Measurements from ENCODE around the gene RANGRF.

DNA sequence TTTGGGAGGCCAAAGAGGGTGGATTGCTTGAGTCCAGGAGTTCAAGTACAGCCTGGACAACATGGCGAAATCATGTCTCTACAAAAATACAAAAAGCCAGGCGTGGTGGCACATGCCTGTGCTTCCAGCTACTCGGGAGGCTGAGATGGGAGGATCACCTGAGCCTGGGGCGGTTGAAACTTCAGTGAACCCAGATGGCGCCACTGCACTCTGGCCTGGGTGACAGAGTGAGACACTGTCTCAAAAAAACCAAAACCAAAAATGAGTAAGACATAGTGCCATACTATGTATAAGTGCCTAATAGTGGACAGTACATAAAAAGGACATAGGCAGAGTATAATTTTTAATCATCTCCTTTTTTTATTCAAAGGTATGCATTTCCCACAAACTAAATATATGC, 44.6 kb upstream of the RANGRF start:
- TF ChIP-seq, protein P1, sequence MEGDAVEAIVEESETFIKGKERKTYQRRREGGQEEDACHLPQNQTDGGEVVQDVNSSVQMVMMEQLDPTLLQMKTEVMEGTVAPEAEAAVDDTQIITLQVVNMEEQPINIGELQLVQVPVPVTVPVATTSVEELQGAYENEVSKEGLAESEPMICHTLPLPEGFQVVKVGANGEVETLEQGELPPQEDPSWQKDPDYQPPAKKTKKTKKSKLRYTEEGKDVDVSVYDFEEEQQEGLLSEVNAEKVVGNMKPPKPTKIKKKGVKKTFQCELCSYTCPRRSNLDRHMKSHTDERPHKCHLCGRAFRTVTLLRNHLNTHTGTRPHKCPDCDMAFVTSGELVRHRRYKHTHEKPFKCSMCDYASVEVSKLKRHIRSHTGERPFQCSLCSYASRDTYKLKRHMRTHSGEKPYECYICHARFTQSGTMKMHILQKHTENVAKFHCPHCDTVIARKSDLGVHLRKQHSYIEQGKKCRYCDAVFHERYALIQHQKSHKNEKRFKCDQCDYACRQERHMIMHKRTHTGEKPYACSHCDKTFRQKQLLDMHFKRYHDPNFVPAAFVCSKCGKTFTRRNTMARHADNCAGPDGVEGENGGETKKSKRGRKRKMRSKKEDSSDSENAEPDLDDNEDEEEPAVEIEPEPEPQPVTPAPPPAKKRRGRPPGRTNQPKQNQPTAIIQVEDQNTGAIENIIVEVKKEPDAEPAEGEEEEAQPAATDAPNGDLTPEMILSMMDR (IDR thresholded peaks at IDR 0.05), result no peak
- TF ChIP-seq SIN3A (IDR thresholded peaks at IDR 0.05; ENCODE audit: borderline replicate concordance, low read depth, low read length) (no peak), YY1 (IDR thresholded peaks at IDR 0.05; ENCODE audit: low read depth) (no peak)

Data from SK-N-SH (cell line).